SK-N-DZ (cell line): Measurements from ENCODE around the gene SUN2.
A peak's percentile ranks its signal among the peaks of the same experiment; 100 is the strongest.

ENCODE experiments used
- DNase-seq: peaks from one replicate; pipeline ENCODE4 v3.0.0-alpha.2; 2015; ENCODE audit warnings: low spot score

The SUN2 gene

DNA sequence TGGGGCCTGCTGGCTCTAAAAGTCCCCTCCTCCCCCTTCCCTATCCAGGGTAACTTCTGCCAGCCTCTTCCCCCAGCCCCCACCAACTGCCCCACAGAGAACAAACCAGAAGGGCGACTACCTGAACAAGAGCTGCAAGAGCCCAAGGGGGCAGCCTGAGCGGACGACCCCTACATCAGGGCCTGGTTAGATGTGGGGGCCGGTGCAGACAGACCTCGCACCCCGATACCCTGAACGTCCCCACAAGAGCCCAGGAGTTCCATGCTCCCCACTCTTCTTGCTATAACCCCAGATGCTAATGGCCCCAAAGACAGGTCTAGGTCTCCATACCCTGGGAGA lies 20.7 kb downstream of the SUN2 start:
- no peak for DNase-seq

DNA sequence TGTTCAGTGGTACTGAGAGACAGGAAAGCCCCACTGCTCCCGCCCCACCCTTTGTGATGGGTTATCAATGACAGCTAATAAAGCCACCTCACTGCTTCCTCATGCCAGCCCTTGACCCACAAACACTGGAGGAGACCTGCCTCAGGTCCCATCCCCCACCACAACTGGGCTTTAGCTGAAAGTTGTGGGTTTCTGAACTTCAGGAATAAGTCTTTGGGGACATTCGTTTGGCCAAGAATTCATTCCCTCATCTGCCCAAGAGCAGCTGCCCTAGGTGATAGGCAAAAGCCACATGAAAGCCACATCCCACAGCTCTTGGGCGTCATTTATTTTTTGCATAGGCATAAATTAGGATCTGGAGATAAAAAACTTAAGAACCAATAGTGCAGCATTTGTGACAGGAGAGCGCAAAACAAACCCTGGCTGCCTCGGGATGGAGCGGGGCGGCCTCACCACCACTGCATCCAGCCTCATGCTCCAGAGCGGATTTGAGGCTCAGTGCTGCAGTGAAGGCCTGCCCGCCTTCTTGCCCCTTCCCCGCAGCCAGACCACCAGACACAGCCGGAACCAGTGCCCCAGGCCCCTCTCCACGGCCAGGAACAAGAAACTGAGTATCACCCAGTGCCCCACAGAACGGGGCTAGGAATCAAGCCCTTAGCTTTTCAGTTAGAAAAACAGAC lies 21.2 kb downstream of the SUN2 start:
- no peak for DNase-seq

DNA sequence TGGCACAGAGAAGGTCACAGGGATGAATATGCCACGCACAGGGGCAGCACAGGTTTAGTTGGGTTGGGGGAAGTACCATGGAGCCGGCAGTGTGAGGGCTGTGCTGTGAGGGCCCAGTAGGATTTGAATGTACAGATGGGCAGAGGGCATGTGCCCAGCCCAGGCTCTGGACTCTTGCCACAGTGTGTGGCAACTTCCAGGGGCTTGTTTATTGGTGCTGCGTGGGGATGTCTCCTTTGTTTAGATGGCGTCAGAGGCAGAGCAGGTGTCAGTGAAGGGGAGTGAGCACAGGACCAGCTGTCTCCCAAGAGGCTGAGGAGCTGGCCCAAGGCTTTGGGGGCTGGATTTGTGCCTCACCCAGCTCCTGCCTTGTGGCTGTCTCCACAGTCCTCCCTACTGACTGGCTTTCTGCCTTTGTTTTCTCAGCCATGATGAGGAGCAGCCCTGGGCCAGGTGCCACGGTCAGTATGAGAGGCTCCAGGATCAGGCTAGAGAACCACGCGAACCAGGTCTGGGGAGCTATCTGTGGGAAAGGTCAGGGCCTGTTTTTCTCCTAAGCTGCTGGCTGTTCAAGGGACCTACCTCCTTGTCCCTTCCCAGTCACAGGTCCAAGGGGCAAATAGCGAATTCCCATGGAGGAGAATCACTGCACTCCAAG lies 21.9 kb downstream of the SUN2 start:
- DNase-seq: no peak

DNA sequence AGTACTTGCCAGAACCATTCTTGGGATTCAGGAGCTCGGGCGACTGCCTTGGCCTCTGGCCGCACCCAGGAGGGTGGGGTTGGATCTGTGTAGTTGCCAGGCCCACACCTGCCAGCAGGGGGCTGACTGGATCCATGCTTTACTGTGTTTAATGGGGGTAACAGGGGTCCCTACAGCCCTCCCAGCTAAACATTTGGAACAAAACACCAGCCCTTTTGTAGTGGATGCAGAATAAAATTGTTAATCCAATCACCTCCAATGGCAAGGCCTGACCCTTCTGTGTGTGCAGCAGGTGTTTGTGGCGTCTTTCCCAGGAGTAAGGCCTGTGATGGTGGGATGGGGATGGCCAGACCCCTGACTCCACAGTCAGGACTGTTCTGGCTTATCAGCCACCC lies 22.5 kb downstream of the SUN2 start:
- peak; percentile 52 for DNase-seq

DNA sequence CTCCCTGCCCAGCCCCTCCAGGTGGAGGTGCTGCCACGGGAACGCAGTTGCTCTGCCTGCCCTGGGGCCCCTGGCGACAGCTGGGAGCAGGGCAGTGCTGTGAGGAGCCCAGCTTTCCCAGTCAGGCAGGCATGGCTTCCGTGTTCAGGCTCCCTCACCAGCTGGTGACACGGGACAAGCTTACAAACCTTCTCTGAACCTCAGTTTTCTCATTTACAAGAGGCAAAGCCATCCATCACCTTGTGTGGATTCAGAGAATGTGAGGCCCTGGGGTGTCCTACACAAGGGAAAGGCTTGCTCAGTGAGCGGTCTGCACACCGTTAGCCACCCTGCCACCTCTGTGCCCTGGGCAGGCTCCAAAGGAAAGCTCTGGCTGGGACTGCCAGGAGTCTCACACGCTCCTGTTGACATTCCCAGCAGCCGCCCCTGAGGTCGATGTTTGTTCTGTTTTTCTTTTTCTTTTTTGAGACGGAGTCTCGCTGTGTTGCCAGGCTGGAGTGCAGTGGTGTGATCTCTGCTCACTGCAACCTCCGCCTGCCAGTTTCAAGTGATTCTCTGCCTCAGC lies 23.5 kb downstream of the SUN2 start:
- DNase-seq: no peak

DNA sequence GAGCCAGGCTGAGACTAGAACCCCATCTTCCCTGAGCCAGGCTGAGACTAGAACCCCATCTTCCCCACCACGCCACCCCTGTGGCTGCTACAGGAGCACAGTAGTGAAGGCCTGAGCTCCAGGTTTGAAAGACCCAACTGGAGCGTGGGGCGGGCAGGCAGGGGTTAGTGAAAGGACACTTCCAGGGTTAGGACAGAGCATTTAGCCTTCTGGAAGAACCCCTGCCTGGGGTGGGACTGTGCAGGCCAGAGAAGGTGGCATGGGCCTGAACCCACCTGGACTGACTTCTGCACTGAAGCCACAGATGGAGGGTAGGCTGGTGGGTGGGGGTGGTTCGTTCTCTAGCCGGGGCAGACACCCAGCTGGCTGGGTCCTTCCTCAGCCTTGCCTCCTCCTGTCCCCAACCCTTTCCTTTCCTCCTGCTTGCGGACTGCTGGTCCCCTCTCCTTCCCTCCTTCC lies 24.1 kb downstream of the SUN2 start:
- DNase-seq: no peak

DNA sequence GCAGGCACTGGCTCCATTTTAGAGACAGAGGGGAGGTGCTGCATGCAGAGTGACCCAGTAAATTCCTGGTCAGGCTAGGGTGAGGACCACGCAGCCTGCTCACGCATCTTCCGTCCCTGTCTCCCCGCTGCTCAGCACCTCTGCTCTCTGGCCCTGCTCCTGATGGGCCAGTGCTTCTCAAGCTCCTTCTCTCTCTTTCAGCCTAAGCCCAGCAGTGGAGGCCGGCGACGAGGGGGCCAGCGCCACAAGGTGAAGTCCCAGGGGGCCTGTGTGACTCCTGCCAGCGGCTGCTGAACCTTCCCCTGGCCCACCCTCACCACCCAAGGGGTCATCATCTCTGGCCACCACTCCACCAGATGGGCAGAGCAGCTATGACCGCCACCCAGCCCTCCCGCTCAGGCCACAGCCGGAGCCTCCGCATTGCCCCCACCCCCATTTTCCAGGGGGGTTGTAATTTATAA lies 25.4 kb downstream of the SUN2 start:
- DNase-seq: no peak

DNA sequence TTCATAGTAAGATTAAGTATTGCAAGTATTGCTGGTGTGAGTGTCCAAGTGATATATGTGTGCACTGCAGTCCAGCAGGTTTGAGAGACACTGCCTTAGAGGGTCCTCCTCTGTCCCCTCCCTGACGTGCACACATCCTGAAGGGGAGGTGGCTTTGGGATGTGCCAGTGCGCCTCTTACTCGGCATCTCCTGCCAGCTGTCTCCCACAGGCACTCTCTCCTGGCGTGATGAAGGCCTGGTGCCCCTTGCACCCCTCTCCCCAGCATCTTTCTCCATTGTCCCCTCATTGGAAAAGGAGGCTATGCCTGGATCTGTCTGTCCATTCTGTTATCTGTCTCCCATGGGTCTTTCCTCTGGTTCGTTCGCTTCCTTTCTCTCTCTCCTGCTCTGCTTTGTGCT lies 25.9 kb downstream of the SUN2 start:
- no peak for DNase-seq

DNA sequence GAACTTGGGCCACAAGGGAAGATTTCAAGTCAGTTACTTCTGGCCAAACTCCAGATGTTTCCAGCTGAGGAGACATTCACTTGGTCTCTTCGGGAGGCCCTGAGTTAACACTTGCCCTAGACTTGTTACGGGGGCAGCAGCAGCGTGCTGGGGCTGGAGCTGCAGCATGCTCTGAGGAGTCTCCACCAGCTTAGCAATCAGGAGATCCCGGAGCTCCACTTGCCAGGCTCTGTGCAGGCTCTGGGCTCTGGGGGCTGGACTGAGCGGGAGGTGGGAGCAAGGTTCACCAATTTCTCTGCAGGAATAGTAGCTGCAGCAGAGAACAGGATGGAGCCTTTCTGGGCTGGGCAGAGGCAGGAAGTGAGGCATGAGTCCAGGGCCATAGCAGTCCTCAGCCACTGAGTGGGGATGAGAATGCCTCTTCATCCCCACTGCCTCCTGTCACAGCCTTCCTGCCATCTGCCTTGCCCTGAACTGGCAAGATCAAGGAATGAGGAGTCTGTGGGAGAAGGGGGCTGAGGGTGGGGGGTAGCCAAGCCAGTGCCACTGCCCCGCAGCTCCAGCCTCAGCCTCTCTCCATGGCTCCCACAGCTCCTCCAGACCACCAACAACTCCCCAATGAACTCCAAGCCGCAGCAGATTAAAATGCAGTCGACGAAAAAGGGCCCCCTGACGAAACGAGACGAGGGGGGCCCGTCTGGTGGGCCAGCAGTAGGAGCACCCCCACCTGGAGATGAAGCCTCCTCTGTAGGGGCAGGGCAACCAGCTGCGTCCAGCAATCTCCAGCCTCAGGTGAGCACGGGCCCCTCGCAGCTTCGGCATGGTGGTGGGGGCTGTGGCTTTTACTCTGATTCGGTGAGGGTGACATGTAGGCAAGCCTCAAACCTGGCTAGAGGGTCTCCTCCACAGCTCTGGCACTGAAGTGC lies 26.7 kb downstream of the SUN2 start:
- DNase-seq: no peak

DNA sequence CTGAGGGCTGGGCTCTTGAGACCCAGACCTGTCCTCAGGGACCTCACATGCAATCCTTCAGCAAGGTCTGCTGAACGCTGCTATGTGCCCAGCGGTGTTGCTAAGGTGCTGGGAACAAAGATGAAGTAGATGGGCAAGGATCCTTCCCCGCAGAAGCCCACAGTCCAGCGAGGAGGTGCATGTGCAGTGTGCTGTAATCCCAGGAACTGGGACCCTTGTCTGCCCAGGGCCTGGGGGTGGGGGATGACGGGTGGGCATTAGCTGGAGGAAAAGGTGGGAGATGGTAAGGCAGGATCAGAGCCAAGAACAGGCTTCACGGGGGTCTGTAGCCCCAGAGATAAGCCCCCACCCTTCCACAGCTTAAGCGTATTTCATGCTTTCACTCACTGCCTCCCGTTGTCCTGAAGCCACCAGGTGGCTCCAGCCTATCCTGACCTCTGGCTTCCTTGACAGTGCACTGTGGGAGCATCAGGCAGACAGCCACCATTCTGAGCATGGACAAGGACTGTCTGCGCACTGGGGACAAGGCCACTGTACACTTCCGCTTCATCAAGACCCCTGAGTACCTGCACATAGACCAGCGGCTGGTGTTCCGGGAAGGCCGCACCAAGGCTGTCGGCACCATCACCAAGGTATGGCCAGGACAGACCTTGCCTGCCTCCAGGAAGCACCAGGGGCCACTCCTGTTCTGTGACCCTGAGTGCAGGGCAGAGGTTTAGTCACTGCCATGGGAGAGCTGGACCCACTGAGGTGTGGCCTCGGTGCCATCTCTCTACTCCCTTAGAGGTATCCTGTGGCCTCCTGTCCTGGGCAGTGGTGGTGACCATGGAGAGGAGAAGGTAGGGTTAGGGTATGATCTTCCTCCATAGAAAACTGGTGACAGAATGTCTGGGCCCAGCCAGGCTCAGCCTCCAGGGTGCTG lies 28.0 kb downstream of the SUN2 start:
- DNase-seq: no peak

DNA sequence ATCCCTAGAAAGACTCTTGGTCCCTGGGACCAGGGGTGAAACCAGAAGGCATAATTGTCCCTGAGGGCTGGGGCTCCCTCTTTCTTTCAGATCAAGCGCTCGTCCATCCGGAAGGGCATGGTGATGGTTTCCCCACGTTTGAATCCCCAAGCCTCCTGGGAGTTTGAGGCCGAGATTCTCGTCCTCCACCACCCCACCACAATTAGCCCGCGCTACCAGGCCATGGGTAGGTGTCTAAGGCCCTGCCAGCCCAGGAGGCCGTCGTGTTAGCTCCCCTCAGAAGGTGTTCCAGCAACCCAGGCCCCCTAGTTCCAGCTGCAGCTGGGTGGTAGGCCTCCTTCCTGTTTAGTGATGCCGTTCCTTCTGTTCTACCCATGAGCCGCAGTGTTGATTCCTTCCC lies 28.7 kb downstream of the SUN2 start:
- DNase-seq: no peak

DNA sequence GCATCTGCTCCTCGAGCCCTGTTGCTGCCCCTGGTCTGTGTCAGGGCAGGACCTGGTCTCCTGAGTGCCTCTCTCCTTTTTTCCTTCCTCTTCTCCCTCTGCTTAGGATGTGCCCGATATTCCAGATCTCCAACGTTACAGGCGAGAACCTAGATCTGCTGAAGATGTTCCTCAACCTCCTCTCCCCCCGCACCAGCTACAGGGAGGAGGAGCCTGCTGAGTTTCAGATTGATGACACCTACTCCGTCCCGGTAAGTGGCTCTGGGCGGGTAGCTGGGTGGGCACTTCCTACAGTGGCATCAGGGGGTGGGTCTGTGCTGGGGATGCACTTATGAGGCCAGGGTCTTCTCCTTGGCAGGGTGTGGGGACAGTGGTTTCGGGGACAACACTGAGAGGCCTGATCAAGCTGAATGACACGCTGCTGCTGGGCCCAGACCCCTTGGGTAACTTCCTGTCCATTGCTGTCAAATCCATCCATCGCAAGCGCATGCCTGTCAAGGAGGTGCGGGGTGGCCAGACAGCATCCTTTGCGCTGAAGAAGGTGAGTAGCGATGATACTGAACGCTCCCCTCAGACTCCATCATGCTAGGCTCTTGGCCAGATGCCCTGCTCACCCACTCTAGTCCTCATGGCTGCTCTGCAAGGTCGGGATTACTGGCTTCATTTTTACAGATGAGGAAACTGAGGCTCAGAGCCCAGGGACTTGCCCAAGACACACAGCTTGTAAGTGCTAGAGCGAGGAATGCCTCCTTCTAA lies 29.7 kb downstream of the SUN2 start:
- no peak for DNase-seq

DNA sequence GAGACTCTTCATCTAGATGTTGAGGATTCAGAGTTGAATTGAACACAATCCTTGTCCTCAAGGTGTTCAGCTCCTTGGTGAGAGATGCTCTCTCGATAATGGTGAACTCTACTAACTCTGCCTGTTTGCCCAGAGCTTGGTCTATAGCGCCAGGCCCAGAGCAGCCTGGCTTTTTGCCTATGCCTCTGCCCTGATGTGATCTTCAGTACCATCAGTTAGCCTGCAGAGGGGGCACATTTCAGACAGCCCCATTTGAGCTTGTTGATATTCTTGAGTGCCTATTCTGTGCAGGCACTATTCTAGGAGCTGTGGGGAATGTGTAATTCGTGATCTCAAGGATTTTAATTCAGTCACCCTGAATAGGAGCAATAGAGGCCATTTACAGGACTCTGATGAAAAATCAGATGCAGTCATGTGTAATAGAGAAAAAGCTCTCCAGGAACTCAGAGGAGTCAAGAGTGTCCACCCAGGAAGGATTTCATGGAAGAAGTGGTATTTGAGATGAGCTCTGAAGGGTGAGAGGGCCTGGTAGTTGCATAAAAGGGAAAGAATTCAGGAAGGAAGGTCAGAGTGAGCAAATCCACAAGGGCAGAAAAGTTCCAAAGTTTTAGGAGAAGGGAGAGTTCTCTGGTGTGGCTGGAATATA lies 30.7 kb downstream of the SUN2 start:
- no peak for DNase-seq

DNA sequence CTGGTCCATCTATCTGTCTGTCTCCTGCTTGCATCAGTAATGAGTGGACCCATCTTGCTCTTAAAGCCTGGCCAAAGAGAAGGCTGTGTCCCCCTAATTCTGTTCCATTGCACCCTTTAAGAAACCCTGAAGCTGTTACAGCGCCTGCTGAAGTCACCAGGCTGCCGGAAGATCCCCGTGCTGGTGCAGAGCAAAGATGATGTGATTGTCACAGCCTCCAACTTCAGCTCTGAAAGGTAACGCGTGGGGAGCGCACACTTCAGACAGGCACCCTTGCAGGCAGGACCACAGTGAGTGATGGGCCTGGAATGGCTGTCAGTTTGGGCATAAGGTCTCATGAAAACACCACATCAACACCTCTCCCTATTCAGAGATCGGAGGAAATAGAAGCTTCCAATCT lies 31.6 kb downstream of the SUN2 start:
- DNase-seq: no peak

DNA sequence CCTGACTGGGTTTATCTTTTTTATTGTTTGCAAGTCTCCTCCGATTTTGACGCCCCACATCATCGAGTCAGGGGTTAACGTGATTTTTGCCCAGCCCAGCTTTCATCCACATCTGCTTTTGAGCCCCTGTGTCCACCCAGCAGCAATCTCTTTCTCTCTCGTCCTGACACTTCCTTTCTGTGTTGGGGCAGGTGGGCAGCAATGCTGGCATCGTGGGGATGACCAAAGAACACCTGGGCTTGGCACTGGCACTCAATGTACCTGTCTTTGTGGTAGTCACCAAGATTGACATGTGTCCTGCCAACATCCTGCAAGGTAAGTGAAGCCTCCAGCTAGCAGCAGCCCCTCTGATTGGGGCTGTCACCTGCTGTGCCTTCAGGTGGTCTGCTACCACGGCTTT lies 34.2 kb downstream of the SUN2 start:
- DNase-seq: no peak

DNA sequence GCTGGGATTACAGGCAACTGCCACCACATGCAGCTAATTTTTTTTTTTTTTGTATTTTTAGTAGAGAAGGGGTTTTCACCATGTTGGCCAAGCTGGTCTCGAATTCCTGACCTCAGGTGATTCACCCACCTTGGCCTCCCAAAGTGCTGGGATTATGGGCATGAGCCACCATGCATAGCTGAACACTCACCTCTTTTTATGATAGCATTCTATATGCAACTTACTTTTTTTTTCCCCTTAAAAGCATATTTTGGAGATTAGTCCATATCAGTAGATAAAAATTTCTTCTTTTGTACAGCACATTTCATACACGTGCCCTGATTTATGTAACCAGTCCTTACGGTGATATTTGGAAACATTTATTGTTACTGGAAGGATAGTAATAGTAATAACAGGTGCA lies 35.4 kb downstream of the SUN2 start:
- no peak for DNase-seq

DNA sequence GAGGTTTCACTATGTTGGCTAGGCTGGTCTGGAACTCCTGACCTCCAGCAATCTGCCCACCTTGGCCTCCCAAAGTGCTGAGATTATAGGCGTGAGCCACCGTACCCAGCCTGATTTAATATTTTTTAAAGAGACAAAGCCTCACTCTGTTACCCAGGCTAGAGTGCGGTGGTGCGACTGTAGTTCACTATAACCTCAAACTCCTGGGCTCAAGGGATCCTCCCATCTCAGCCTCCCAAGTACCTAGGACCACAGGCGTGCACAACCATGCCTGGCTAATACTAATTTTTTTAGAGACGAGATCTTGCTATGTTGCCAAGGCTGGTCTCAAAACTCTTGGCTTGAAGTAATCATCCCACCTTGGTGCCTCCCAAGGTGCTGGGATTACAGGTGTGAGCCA lies 36.6 kb downstream of the SUN2 start:
- DNase-seq: no peak

DNA sequence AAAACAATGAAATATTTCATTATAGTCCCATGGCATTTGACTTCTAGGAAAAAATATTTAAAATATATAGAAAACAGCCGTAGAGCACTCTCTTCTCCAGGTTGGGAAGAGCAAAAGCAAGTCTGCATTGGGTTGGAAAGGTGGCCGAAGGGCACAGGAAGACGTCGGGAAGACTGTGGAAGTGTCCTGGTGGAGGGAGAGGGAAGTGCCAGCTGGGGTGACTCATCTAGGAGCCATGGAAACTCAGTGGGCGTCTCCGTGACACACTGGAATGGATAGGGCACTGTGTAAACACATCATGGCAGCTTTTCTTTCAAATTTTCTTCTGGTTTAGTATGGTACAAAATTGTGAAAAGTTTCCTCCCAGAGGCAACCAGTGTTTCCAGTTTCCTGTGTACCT lies 37.4 kb downstream of the SUN2 start:
- no peak for DNase-seq

DNA sequence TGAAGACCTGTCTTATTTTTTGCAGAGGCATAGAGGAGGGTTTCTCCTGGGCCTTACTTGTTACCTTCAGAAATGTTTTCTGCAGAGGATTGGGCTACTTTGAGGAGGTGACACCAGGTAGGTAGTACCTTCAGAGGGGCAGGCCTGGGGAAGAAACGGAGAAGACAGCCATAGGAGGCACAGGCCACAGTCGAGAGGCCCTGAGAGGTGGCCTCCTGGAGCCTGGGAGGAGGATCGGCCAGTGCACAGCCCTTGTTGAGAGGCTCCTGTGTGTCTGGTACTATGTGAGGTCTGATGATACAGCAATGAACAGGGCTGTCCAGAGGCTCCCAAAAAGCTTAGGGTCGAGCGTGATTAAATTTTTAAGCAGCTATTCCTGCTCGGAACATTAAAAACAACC lies 38.6 kb downstream of the SUN2 start:
- no peak for DNase-seq

DNA sequence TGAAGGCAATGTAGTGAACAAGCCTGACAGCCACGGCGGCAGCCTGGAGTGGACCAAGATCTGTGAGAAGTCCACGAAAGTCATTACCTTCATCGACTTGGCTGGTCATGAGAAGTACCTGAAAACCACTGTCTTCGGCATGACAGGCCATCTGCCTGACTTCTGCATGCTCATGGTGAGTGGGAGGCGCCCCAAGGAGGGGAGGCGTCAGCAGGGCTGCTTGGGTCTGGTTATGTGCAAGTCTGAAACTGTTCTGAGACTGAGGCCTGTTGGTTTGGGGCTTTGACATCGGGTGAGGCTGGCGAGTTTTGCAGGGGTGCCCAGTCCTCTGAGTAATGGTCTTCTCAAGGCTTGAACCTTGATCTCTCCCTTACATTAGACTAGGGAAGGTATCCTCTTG lies 39.0 kb downstream of the SUN2 start:
- DNase-seq: no peak
